NCI-H146 treated with DMSO at 0.1 percent for 48 hours (cell line): ENCODE data around the gene ERF.

Experiments used
- DNase-seq: peaks from one replicate; lab custom pipeline; 2025; ENCODE audit not compliant: unreplicated experiment; lab: John Stamatoyannopoulos, UW

The ERF gene

GRCh38 chr19:42242512-42243409, 12.2 kb downstream of the ERF start, which contains the start of gene GSK3A:
Gene GSK3A (minus strand): TSS chr19:42242602. CDS start chr19:42242465, 137 bp downstream.
- DNase-seq = peak; percentile 100

DNA sequence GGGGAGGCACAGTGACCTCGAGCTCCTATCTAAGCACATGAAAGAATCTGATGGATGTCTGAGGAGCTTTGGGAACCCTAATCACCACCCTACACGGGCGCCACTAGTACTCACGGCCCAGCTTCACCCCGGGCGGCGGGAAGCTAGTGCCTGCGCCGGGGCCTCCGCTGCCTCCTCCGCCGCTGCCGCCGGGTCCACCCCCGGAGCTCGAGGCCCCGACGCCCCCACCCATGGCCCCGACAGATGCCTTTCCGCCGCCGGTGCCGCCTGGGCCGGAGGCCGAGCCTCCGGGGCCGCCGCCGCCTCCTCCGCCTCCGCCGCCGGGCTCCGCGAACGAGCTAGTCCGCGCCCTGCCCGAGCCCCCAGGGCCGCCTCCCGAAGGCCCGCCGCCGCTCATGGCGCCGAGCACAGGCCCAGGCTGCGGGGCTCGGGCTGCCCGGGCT, 12.8 kb downstream of the ERF start:
- peak; percentile 16 for DNase-seq

- DNase-seq = no peak
These were observed 13.6 kb downstream of the ERF start for GRCh38 chr19:42241279-42241678.

GRCh38 chr19:42239544-42240220, 15.2 kb downstream of the ERF start:
- DNase-seq = no peak

- no peak for DNase-seq
These were observed 19.7 kb downstream of the ERF start for GRCh38 chr19:42235181-42235580.

GRCh38 chr19:42234364-42234763, 20.6 kb downstream of the ERF start:
- DNase-seq = no peak

DNA sequence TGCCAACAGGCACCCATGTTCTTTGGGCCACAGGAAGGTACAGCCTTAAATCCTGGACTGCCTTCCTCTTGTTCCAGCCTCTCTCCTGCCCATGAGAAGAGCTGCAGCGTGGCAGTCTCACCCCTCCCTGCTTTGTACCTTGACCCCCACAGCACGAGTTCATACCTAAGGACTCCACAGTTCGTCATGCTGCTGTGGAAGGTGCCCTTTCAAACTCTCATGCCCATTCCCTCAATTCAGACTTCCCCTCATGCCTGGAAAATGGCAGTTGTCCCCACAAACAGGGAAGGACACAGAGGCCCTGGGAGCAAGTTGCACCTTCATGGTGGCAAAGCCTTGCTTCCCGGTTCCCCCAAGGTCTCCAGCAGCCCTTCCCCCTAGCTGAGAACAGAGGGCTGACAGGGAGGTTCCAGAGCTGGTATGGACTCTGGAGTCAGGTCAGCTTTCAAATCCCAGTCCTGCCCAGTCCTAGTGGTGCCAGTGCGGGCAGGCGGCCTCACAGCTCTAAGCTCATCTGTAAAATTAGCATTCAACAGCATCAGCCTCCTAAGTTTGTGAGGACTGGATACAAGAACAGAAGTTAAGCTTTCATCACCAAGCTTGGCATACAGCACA, 21.1 kb downstream of the ERF start:
- DNase-seq = no peak

- no peak for DNase-seq
These were observed 21.8 kb downstream of the ERF start for GRCh38 chr19:42233106-42233505.

DNA sequence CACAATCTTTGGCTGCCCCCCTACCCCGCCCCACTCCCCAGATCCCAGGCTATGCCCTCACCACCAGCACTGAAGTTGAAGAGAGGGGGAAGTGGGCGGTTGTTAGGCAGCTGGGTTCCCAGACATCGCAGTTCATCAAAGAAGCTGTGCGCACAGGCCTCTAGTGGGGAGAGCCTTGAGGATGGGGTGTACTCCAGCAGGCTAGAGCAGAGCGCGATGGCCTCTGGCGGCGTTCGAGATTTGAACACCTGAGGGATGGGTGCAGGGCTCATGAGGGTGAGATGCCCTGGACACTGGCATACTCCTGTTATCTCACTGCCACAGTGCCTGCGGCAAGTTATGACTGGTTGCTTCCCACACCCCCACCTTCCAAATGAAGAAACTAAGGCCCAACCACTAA, 22.5 kb downstream of the ERF start:
- no peak for DNase-seq

DNA sequence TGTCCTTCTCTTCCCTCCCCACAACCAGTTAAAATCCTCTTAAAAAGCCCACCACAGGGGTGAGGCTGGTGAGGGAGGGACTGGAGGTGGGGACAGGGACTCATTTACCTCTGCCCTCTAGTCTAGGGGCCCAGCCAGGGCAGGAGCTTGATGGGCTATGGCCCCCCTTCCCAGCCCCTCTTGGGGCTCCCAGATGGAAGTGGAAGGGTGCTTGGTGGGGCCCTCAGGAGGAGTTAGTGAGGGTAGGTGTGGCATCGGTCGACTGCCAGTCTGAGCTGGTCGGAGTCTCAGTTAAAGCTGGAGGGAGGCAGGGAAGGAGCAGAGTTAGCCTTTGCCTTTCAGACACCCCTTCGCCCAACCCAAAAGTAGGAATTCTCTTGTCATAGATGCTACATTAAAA, 24.4 kb downstream of the ERF start:
- no peak for DNase-seq

DNA sequence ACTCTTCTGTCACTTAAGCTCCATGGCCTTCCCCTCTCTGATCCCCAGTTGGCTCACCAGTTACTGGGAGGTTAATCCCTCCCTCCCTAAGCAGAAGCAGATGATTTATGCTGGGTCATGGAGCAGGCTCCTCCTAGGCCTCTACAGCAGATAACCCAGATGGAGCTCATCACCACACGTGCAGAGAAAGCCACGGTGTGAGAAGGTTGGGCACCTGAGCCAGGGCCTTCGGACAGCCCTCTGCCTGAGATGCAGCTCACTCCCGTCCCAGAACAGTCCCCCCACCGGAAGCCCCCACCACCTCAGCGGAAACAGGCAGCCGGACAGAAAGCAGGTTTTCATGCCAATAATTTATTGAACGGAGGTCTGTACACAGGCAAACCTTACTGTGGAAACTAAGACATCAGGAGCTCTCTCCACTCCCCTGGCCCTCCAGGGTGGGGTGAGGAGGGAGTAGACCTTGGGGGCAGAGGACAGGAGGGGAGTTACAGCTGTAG, 25.0 kb downstream of the ERF start:
- no peak for DNase-seq

GRCh38 chr19:42229301-42229854, 25.6 kb downstream of the ERF start:
- DNase-seq = no peak

- DNase-seq = no peak
These were observed 26.3 kb downstream of the ERF start for GRCh38 chr19:42228641-42229040.

GRCh38 chr19:42226886-42227285, 28.0 kb downstream of the ERF start:
- DNase-seq = no peak

GRCh38 chr19:42225718-42226292, 29.1 kb downstream of the ERF start:
- no peak for DNase-seq

DNA sequence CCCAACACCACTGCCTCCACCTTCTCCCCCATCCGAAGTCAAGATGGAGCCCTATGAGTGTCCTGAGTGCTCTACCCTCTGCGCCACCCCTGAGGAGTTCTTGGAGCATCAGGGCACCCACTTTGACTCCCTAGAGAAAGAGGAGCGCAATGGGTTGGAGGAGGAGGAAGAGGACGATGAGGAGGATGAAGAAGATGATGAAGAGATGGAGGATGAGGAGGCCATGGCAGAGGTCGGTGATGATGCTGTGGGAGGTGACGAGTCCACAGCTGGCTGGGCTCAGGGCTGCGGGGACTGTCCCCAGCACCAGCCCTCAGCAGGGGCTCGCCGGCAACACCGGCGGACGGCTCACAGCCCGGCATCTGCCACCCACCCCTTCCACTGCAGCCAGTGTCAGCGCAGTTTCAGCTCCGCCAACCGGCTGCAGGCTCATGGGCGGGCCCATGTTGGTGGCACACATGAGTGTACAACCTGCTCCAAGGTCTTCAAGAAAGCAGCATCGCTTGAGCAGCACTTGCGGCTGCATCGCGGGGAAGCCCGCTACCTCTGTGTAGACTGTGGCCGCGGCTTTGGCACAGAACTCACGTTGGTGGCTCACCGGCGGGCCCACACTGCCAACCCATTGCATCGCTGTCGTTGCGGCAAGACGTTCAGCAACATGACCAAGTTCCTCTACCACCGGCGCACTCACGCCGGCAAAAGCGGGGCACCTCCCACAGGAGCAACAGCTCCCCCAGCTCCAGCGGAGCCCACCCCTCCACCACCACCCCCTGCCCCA, 29.8 kb downstream of the ERF start:
- DNase-seq = no peak

DNA sequence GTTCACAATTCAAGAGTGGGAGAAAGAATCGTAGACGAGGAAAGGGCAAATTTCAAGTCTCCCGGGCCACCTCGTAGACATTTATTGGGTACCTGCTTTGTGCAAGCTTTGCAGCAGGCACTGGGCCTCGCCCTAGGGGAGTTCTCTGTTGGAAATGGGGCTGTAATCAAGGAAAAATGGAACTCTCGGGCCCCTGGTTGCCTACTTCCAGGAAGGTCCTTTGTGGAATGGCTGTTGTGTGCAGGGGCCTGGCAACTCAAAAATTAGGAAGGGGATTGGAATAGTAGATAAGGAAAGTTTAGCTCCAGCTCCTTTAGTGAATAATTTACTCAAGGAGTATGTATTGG, 34.2 kb downstream of the ERF start:
- DNase-seq = no peak

GRCh38 chr19:42219812-42220750, 34.8 kb downstream of the ERF start, which contains the start of gene ZNF526:
Gene ZNF526 (plus strand): TSS chr19:42220312. CDS start chr19:42224404, 4,092 bp downstream.
- DNase-seq = peak; percentile 96
